Natural killer cell (primary cell): Measurements from ENCODE around the gene PTPN14. TPM values are rescaled to one million over a fixed set of nuclear protein-coding genes. Genes with fewer than 3 reads are reported as not detected.

Source experiments
- ATAC-seq, 3 donors: fragments of 150-1000 bp in 2 of 3; fragments of 200-7000 bp in 1 of 3; cut with Tn5 transposase; 1 replicate in 1 of 3; 2 replicates in 2 of 3; pipeline ENCODE4 v1.10.0; 2021; ENCODE audit warnings: mild to moderate bottlenecking in 2 of 3, moderate library complexity in 2 of 3
- DNase-seq, 2 donors: peaks; one replicate each; pipeline versions ENCODE4 v3.0.0 to v3.0.0-alpha.2; 2013 to 2021; ENCODE audit warnings: mixed read lengths in 1 of 2
- H3K27ac ChIP-seq: one replicate; pipeline ENCODE4 v1.5.1; 2013; ENCODE audit warnings: mild to moderate bottlenecking, low read length
- H3K27me3 ChIP-seq: one replicate; pipeline ENCODE4 v1.6.1; 2013; ENCODE audit warnings: low read length; ENCODE audit not compliant: control insufficient read depth, insufficient read depth
- H3K36me3 ChIP-seq: one replicate; pipeline ENCODE4 v1.6.1; 2013; ENCODE audit warnings: low read length; ENCODE audit not compliant: control insufficient read depth, insufficient read depth
- H3K4me1 ChIP-seq: one replicate; pipeline ENCODE4 v1.6.1; 2013; ENCODE audit warnings: low read length; ENCODE audit not compliant: control insufficient read depth, insufficient read depth
- H3K4me3 ChIP-seq: one replicate; pipeline ENCODE4 v1.5.1; 2013; ENCODE audit warnings: low read length
- H3K9me3 ChIP-seq: one replicate; pipeline ENCODE4 v1.6.1; 2013; ENCODE audit warnings: low read length; ENCODE audit not compliant: control insufficient read depth, insufficient read depth
- H3K27ac Mint-ChIP-seq, 2 donors: one replicate each; pipeline ENCODE4 v1.8.0; 2022; ENCODE audit warnings: mild to moderate bottlenecking in 2 of 2, mixed read lengths in 2 of 2, moderate library complexity in 1 of 2
- H3K27me3 Mint-ChIP-seq, 2 donors: one replicate each; pipeline ENCODE4 v1.8.0; 2022; ENCODE audit warnings: low read depth in 2 of 2, mixed read lengths in 2 of 2
- H3K36me3 Mint-ChIP-seq: one replicate; pipeline ENCODE4 v1.8.0; 2022; ENCODE audit warnings: mixed read lengths
- H3K4me1 Mint-ChIP-seq, 2 donors: one replicate each; pipeline ENCODE4 v1.8.0; 2022; ENCODE audit warnings: mixed read lengths in 2 of 2
- H3K4me3 Mint-ChIP-seq: one replicate; pipeline ENCODE4 v1.8.0; 2022; ENCODE audit warnings: mild to moderate bottlenecking, moderate library complexity, mixed read lengths
- H3K9me3 Mint-ChIP-seq, 2 donors: one replicate each; pipeline ENCODE4 v1.8.0; 2022; ENCODE audit warnings: mixed read lengths in 2 of 2
- CTCF ChIP-seq: fragments of 200-600 bp; IDR thresholded peaks from one replicate; pipeline ENCODE4 v1.8.0; 2022; ENCODE audit warnings: antibody characterized with exemption
- WGBS: methylation state at CpG from one replicate; pipeline ENCODE4 v1.1.7; 2013; ENCODE audit warnings: missing lambda C conversion rate; ENCODE audit not compliant: insufficient coverage; 5-methylcytosine and 5-hydroxymethylcytosine counted together
- intact Hi-C: fragments of 100-400 bp; cut with micrococcal nuclease; formaldehyde crosslinking; loops from one replicate; pipeline ENCODE4 v1.14.2; 2022
- total RNA-seq, 4 donors: library from RNA; stranded (reverse); fragments of 120-200 nt in 1 of 4; gene quantifications; one replicate each; pipeline versions ENCODE4 v1.2.3 to v1.2.4, GENCODE V29; 2013 to 2022

The PTPN14 gene
- total RNA-seq, 3 donors from 2014 or later (not counting 1 experiment from before 2014, with no cell fraction given) = 0.02 TPM; not detected in 2

GRCh38 chr1:214404154-214404553 lies 147.2 kb downstream of the PTPN14 start:
- intact Hi-C loops = no loop called here
- Histone ChIP-seq H3K4me1 (peaks cover 5% of the 10 kb centered on the region), H3K4me3 (no peak overlapping the region), H3K36me3 (no peaks in the 10 kb centered on the region), H3K27me3 (no peaks in the 10 kb centered on the region), H3K27ac (no peak overlapping the region), H3K9me3 (no peaks in the 10 kb centered on the region)
- TF ChIP-seq CTCF = no peak
- DNase-seq (no peak), ATAC-seq (no peak)
- no peak overlapping the region for H3K4me3 Mint-ChIP-seq
- peaks cover 14 to 16% of the 10 kb centered on the region in 2 donors for H3K4me1 Mint-ChIP-seq
- H3K27ac Mint-ChIP-seq = no peak overlapping the region
- no peaks in the 10 kb centered on the region for H3K27me3 Mint-ChIP-seq
- no peaks in the 10 kb centered on the region for H3K36me3 Mint-ChIP-seq
- whole genome bisulfite sequencing = 56% methylated on average over 4 of the region's 4 CpGs
- H3K9me3 Mint-ChIP-seq = no peaks in the 10 kb centered on the region

GRCh38 chr1:214403431-214403830 lies 148.0 kb downstream of the PTPN14 start:
- Mint-ChIP-seq H3K4me3 (no peak overlapping the region), H3K36me3 (no peaks in the 10 kb centered on the region), H3K27ac (no peak overlapping the region), H3K4me1 (peaks cover 19% of the 10 kb centered on the region in 2 donors), H3K9me3 (no peaks in the 10 kb centered on the region), H3K27me3 (no peaks in the 10 kb centered on the region)
- ATAC-seq (no peak), DNase-seq (no peak)
- Histone ChIP-seq H3K4me3 (no peak overlapping the region), H3K9me3 (no peaks in the 10 kb centered on the region), H3K27ac (no peak overlapping the region), H3K4me1 (peaks cover 10% of the 10 kb centered on the region), H3K27me3 (no peaks in the 10 kb centered on the region), H3K36me3 (no peaks in the 10 kb centered on the region)
- intact Hi-C loops = no loop called here
- 68% methylated on average over 5 of the region's 5 CpGs for WGBS
- no peak for TF ChIP-seq CTCF

GRCh38 chr1:214402613-214403083 lies 148.8 kb downstream of the PTPN14 start:
- DNase-seq (no peak), ATAC-seq (no peak)
- intact Hi-C loops = no loop called here
- no peak overlapping the region for H3K27ac Mint-ChIP-seq
- H3K36me3 ChIP-seq = no peaks in the 10 kb centered on the region
- H3K9me3 ChIP-seq = no peaks in the 10 kb centered on the region
- H3K27me3 ChIP-seq = no peaks in the 10 kb centered on the region
- H3K36me3 Mint-ChIP-seq = no peaks in the 10 kb centered on the region
- no peak overlapping the region for H3K27ac ChIP-seq
- no peak for TF ChIP-seq CTCF
- no peaks in the 10 kb centered on the region for H3K27me3 Mint-ChIP-seq
- no peaks in the 10 kb centered on the region for H3K9me3 Mint-ChIP-seq
- H3K4me3 ChIP-seq = no peak overlapping the region
- peaks cover 25 to 26% of the 10 kb centered on the region in 2 donors for H3K4me1 Mint-ChIP-seq
- WGBS = 73% methylated on average over 3 of the region's 3 CpGs
- H3K4me3 Mint-ChIP-seq = no peak overlapping the region
- H3K4me1 ChIP-seq = peaks cover 10% of the 10 kb centered on the region

- peaks cover 10% of the 10 kb centered on the region for H3K4me1 ChIP-seq
- no peaks in the 10 kb centered on the region for H3K9me3 ChIP-seq
- DNase-seq (no peak), ATAC-seq (no peak)
- no peak for TF ChIP-seq CTCF
- no peak overlapping the region for H3K4me3 ChIP-seq
- Mint-ChIP-seq H3K27me3 (no peaks in the 10 kb centered on the region), H3K4me1 (peaks cover 34% of the 10 kb centered on the region in 2 donors), H3K36me3 (no peaks in the 10 kb centered on the region), H3K27ac (no peak overlapping the region), H3K4me3 (no peak overlapping the region), H3K9me3 (no peaks in the 10 kb centered on the region)
- no peak overlapping the region for H3K27ac ChIP-seq
- intact Hi-C loops = no loop called here
- no peaks in the 10 kb centered on the region for H3K27me3 ChIP-seq
- H3K36me3 ChIP-seq = no peaks in the 10 kb centered on the region
- 94% methylated on average over 1 of the region's 3 CpGs for WGBS
These were observed 149.7 kb downstream of the PTPN14 start for GRCh38 chr1:214401666-214402065.
